Nephron progenitor cell (in vitro differentiated cells): Measurements from ENCODE around the gene VKORC1.

Experiments used
- DNase-seq: peaks from one replicate; pipeline ENCODE4 v3.0.0; 2021
- H3K27ac Mint-ChIP-seq: 2 replicates; pipeline ENCODE4 v1.8.0; 2021; ENCODE audit warnings: mild to moderate bottlenecking, moderate library complexity, mixed read lengths
- H3K27me3 Mint-ChIP-seq: 2 replicates; pipeline ENCODE4 v1.8.0; 2021; ENCODE audit warnings: mild to moderate bottlenecking, low read depth, mixed read lengths; ENCODE audit not compliant: poor library complexity
- H3K36me3 Mint-ChIP-seq: 2 replicates; pipeline ENCODE4 v1.8.0; 2021; ENCODE audit warnings: low read depth, mixed read lengths
- H3K4me1 Mint-ChIP-seq: 2 replicates; pipeline ENCODE4 v1.8.0; 2021; ENCODE audit warnings: mixed read lengths
- H3K4me3 Mint-ChIP-seq: 2 replicates; pipeline ENCODE4 v1.8.0; 2021; ENCODE audit warnings: mild to moderate bottlenecking, moderate library complexity, mixed read lengths
- H3K9me3 Mint-ChIP-seq: 2 replicates; pipeline ENCODE4 v1.8.0; 2021; ENCODE audit warnings: mild to moderate bottlenecking, moderate library complexity, mixed read lengths
- CTCF ChIP-seq: fragments of 200-600 bp; sonication (generic); IDR thresholded peaks from 2 replicates; pipeline ENCODE4 v1.5.0; 2021; ENCODE audit warnings: antibody characterized with exemption

The VKORC1 gene

GRCh38 chr16:31099860-31100638, 5.5 kb upstream of the VKORC1 start:
- Mint-ChIP-seq H3K36me3 (no peaks in the 10 kb centered on the region), H3K4me1 (peaks cover 9% of the 10 kb centered on the region), H3K4me3 (no peak overlapping the region), H3K9me3 (peaks cover 21% of the 10 kb centered on the region), H3K27ac (no peak overlapping the region), H3K27me3 (peaks cover 13% of the 10 kb centered on the region)
- no peak for DNase-seq
- no peak for TF ChIP-seq CTCF

GRCh38 chr16:31094088-31094423, 541 bp downstream of the VKORC1 start:
- peak overlapping the region; percentile 88 for H3K27ac Mint-ChIP-seq
- peak; percentile 23 for DNase-seq
- peaks cover 10% of the 10 kb centered on the region for H3K9me3 Mint-ChIP-seq
- TF ChIP-seq CTCF, result no peak
- H3K4me3 Mint-ChIP-seq, result peak overlapping the region; percentile 99
- H3K4me1 Mint-ChIP-seq, result peaks cover 24% of the 10 kb centered on the region
- peaks cover 4% of the 10 kb centered on the region for H3K27me3 Mint-ChIP-seq
- peaks cover 9% of the 10 kb centered on the region for H3K36me3 Mint-ChIP-seq

- Mint-ChIP-seq H3K36me3 (peaks cover 9% of the 10 kb centered on the region), H3K27me3 (peaks cover 4% of the 10 kb centered on the region), H3K9me3 (peaks cover 10% of the 10 kb centered on the region), H3K27ac (no peak overlapping the region), H3K4me3 (peak overlapping the region; percentile 99), H3K4me1 (peaks cover 24% of the 10 kb centered on the region)
- peak; percentile 41 for DNase-seq
- TF ChIP-seq CTCF, result no peak
These were observed 1.4 kb downstream of the VKORC1 start for GRCh38 chr16:31093132-31093703.

GRCh38 chr16:31092330-31092729, 2.3 kb downstream of the VKORC1 start:
- H3K9me3 Mint-ChIP-seq, result peaks cover 10% of the 10 kb centered on the region
- DNase-seq, result no peak
- peaks cover 9% of the 10 kb centered on the region for H3K36me3 Mint-ChIP-seq
- H3K27me3 Mint-ChIP-seq, result peaks cover 4% of the 10 kb centered on the region
- peak overlapping the region; percentile 99 for H3K4me3 Mint-ChIP-seq
- TF ChIP-seq CTCF, result no peak
- no peak overlapping the region for H3K27ac Mint-ChIP-seq
- H3K4me1 Mint-ChIP-seq, result peaks cover 24% of the 10 kb centered on the region

- Mint-ChIP-seq H3K27ac (no peak overlapping the region), H3K9me3 (peaks cover 3% of the 10 kb centered on the region), H3K36me3 (peaks cover 10% of the 10 kb centered on the region), H3K4me3 (no peak overlapping the region), H3K27me3 (peaks cover 6% of the 10 kb centered on the region), H3K4me1 (peaks cover 21% of the 10 kb centered on the region)
- DNase-seq, result no peak
- TF ChIP-seq CTCF, result no peak
These were observed 4.1 kb downstream of the VKORC1 start for GRCh38 chr16:31090540-31090939.

- Mint-ChIP-seq H3K36me3 (peaks cover 14% of the 10 kb centered on the region), H3K4me1 (peaks cover 18% of the 10 kb centered on the region), H3K27ac (no peak overlapping the region), H3K4me3 (no peak overlapping the region), H3K9me3 (no peaks in the 10 kb centered on the region), H3K27me3 (peaks cover 7% of the 10 kb centered on the region)
- TF ChIP-seq CTCF, result no peak
- DNase-seq, result no peak
These were observed 5.4 kb downstream of the VKORC1 start for GRCh38 chr16:31089199-31089598.
